Lower leg skin (tissue), 3 donors: ENCODE measurements around the gene GATA2.

Source experiments
- POLR2A ChIP-seq, 2 donors: fragments of 450-650 bp; IDR thresholded peaks; one replicate each; pipeline ENCODE4 v1.6.1; 2016 to 2017; ENCODE audit warnings: antibody characterized with exemption in 2 of 2, mild to moderate bottlenecking in 1 of 2, moderate library complexity in 1 of 2
- TF ChIP-seq, protein P1 (sequence below), 3 donors: fragments of 450-650 bp; IDR thresholded peaks; one replicate each; pipeline ENCODE4 v1.5.1; 2016; ENCODE audit warnings: antibody characterized with exemption in 3 of 3, mild to moderate bottlenecking in 3 of 3, moderate library complexity in 2 of 3

DNA sequence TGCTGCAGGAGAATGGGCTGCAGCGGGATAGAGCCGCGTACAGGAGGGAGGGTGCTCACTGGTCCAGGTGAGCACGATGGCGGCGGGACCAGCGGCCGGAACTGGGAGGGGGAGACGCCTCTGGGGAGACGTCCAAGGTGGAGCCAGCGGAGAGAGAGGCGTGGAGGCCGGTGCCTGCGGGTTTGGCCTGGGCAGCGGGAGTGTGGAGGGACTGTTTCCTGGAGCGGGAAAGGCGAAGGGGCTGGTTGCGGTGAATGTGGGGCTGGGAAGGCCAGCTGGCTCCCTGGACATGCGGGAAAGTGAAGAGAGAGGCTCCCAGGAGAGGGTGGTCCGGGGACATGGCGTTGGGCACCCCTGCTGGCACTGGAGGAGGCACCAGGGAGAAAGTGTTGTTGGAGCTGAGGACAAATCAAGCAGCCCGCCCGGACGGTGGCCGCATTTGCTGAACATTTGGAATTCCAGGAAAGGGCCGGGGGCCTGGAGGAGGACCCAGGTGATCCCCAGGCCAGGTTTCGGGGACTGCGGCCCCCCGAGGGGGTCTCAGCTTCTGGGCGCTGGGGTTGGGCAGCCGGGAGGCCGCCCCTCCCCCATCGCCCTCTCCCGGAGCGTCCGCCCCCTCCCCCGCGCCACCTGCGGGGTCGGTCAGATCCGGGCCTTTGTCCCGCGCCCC lies 60.6 kb downstream of the GATA2 start:
- TF ChIP-seq, protein P1, sequence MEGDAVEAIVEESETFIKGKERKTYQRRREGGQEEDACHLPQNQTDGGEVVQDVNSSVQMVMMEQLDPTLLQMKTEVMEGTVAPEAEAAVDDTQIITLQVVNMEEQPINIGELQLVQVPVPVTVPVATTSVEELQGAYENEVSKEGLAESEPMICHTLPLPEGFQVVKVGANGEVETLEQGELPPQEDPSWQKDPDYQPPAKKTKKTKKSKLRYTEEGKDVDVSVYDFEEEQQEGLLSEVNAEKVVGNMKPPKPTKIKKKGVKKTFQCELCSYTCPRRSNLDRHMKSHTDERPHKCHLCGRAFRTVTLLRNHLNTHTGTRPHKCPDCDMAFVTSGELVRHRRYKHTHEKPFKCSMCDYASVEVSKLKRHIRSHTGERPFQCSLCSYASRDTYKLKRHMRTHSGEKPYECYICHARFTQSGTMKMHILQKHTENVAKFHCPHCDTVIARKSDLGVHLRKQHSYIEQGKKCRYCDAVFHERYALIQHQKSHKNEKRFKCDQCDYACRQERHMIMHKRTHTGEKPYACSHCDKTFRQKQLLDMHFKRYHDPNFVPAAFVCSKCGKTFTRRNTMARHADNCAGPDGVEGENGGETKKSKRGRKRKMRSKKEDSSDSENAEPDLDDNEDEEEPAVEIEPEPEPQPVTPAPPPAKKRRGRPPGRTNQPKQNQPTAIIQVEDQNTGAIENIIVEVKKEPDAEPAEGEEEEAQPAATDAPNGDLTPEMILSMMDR (IDR thresholded peaks at IDR 0.05): no peak
- TF ChIP-seq POLR2A (IDR thresholded peaks at IDR 0.05): no peak
